ENCODE results near the gene ABCE1. TPM values are rescaled to one million over a fixed set of nuclear protein-coding genes. Genes with fewer than 3 reads are reported as not detected.
A peak's percentile ranks its signal among the peaks of the same experiment; 100 is the strongest.

ABCE1 gene
- total RNA-seq, 1 donor from 2014 or later = 32.5 TPM

DNA sequence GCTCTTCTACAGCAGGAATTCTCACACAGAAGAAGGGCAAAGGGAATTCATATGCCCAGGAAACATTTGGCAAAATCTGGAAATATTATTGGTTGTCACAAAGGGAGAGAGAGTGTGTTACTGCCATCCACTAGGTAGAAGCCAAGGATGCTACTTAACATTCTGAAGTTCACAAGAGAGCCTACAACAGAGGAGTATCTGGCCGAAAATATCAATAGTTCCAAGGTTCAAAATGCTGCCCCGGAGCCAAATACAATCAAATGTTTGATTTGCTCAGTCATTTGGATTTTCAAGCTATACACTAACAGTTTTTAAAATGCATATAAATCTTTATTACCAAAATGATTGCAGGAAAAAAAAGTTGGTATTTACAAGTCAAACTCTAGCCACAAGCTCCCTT, 63.4 kb downstream of the ABCE1 start:
- intact Hi-C loops (cut with DNase I) = no loop called here
- ATAC-seq (ENCODE audit: poor library complexity) (no peak), DNase-seq (no peak)

DNA sequence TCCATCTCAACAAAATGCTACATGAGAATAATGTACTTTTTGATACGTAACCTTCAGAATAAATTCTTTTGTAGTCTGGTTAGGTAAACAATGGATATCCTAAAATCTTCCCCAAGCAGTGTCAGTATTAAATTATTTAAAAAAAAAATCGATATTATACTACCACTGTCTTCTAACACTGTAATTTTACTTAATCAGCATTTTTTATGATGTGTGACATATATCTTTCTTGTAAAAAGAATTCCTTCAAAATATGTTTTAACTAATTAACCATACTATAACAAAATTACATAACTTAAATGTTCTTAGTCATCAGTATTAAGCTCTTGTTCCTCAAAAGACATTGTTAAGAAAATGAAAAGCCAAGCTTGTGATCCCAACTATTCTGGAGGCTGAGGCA, 69.8 kb downstream of the ABCE1 start:
- intact Hi-C loops (cut with DNase I) = no loop called here
- ATAC-seq (ENCODE audit: poor library complexity) = no peak
- no peak for DNase-seq

DNA sequence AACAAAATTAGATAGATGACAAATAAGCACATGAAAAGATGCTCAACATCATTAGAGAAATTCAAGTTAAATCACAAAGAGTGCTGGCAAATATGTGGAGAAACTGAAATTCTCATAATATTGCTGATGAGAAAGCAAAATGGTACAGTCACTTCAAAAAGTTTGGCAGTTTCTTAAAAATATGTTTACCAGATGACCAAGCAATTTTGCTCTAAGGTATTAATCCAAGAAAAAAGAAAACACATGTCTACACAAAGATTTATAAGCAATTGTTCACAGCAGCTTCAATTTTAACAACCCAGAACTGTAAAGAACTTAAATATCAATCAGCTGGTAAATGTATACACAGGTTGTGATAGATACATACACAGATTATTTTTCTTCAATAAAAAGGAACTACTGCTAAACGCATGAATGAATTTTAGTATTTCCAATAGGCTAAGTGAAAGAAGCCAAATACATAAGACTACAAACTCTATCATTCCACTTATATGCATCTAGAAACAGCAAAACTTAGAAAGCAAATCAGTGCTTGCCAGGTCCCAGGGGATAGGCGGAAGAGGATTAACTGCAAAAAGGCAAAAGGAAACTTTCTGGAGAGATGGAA, 70.6 kb downstream of the ABCE1 start:
- DNase-seq (no peak), ATAC-seq (ENCODE audit: poor library complexity) (no peak)
- intact Hi-C loops (cut with DNase I) = no loop called here

DNA sequence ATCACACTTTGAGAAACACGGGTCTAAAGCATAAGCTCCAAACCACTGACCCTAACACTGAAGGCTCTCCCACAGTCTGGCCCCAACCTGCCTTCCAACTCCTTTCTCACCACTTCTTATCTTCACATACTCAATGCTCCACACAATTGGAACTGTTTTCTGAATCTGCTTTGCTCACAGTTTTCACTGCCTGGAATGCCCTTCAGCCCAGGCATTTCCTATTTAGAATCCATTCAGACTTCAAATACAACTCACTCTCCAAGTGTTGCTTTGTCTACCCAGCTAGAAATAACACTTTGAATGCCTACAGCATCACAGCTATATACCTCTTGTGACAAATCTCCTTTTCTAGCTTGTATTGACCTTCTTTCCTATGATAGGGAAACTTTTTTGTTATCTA, 72.1 kb downstream of the ABCE1 start:
- no peak for DNase-seq
- ATAC-seq (ENCODE audit: poor library complexity) = peak; percentile 36
- intact Hi-C loops (cut with DNase I) = no loop called here

DNA sequence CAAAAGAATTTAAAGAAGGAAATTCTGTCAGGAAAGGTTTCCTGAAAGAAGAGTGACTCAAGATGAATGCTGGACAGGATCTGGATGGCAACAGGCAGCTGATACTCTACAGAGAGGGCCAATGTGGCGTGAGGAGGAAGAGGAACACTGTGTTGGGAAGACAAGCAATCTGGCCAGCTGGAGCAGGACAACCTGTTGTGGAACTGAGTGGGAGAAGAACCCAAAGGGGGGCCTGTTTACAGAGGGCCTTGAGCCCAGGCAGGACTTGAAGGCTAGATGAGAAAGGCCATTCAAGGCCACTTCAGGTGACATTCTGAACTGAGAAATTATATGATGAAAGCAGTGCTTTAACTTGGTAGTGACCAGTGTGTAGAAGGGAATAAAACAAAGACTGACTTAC, 73.8 kb downstream of the ABCE1 start:
- intact Hi-C loops (cut with DNase I) = no loop called here
- ATAC-seq (ENCODE audit: poor library complexity) (peak; percentile 32), DNase-seq (no peak)

DNA sequence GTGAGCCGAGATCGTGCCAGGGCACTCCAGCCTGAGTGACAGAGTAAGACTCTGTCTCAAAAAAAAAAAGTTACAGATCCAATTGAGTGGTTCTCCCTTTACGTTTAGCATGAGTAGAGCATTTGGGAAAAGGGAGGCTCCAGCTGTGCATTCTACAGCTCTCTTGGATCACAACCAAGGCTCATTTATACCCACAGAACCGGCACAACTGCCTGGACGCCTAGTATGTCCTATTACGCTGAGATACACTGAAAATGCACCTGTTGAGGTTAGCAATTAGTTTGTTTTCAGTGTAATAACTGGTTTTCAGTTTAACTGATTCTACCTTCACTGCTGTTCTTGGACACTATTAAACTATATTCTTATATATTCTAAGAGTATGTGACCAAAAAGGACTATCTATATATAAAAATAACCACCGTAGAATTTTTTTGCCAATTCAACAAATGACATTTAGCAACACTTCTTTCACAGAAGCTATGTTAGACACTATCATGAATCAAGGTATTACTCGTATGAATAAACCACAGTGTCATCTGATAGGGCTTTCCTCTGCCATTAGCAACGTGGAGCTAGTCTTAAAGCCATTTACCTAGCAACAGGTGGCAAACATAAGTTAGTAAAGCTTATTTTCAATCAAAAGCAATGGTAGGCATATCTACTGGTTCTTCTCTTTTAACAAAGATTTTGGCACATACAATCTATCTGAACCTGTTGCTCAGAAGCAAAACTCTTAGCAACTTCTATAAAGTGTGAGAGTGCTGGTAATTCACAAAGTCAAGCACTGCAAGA, 78.7 kb downstream of the ABCE1 start:
- DNase-seq (no peak), ATAC-seq (ENCODE audit: poor library complexity) (no peak)
- intact Hi-C loops (cut with DNase I) = no loop called here

DNA sequence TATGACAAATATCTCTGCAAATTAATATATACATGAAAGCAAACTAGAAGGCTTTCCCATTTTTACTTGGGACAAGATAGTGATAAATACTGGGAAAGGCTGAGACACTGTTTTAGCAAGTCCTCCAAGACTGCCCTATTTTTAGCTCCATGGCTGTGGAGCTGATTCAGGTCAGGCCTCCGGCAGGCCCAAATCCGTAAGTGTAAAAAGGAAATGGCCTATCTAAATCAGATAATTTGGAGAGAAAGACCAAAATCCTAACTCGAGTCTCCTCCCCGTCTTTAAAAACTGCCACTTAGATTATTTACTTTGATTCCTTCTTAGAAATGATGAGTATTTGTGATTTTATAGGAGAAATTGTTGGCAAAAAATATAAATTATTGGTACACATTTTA, 79.4 kb downstream of the ABCE1 start:
- intact Hi-C loops (cut with DNase I) = no loop called here
- ATAC-seq (ENCODE audit: poor library complexity) (no peak), DNase-seq (no peak)

DNA sequence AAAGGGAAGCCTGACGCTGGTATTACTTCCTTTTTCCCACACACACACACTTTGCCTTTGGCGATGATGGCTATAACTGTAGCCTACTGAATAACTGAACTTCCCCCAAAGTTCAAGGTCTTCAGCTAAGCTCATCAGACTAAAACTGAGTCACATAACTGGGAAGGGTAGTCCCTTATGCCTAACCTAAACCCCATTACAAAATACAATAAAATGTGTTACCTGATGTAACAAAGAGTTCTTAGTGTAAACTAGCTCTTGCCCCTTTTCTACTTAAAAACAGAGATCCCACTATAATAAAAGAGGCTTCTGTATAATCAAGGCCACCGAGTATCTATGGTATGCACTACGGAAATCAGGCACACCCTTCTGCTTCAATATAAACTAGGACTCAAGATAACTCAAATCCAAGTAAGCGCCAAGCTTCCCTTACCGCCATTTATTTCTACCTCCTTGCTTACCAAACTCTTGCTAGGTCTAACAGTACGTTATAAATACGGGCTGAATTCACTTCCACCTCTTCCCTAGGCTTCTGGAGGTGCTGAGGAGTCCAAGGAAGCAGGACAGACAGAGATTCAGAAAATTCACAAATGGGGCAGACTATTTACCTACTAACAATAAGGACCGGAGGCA, 79.9 kb downstream of the ABCE1 start:
- intact Hi-C loops (cut with DNase I) = no loop called here
- ATAC-seq (ENCODE audit: poor library complexity) (no peak), DNase-seq (no peak)

DNA sequence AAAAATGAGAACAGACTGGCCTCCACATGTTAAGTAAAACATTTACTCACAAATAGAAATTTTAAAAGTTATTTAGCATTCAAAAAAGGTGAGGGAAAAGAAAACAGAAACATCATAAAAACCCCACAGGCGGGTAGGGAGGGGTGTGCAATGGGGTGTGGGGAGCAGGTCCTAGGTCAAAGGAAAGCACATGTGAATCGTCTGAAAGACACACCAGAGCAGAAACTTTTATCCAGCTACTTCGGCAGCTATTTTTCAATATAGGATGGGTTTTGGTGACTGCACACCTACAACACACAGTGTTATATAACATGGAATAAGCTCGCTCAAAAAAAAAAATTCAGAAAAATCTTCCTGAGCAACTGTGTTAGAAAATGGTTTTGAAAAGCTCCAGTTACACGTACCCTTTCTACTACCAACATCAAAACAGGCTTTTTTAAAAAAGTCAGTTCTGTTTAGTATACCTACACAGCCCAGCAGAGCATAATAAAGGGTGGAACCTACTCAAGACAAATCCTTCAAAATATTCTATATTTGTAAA, 80.7 kb downstream of the ABCE1 start:
- intact Hi-C loops (cut with DNase I) = no loop called here
- ATAC-seq (ENCODE audit: poor library complexity) = no peak
- DNase-seq = no peak

Other genes with a start within 250 kb of the ABCE1 start
- 12.1 TPM for gene ANAPC10, start 115 bp upstream of the ABCE1 start, total RNA-seq
- 36.2 TPM for gene OTUD4, start 82.3 kb downstream of the ABCE1 start, total RNA-seq

Measured in Right ventricle myocardium superior (tissue), 1 donor.